Endothelial cell of umbilical vein (primary cell): ENCODE results near the gene HTR7.

ENCODE experiments used
- EZH2 ChIP-seq: IDR thresholded peaks from 2 replicates; pipeline ENCODE4 v1.6.1; 2012; ENCODE audit warnings: borderline replicate concordance, low read depth, mild to moderate bottlenecking, moderate library complexity, low read length, inconsistent platforms; ENCODE audit not compliant: severe bottlenecking
- JUN ChIP-seq: IDR thresholded peaks from 2 replicates; pipeline ENCODE4 v1.6.1; 2011; ENCODE audit warnings: borderline replicate concordance, low read depth; ENCODE audit not compliant: insufficient read length, insufficient read depth
- POLR2A ChIP-seq: IDR thresholded peaks from 2 replicates; pipeline ENCODE4 v1.6.1; 2012; ENCODE audit warnings: low read depth, mild to moderate bottlenecking, control low read depth, low read length
- POLR2AphosphoS5 ChIP-seq: IDR thresholded peaks from 2 replicates; pipeline ENCODE4 v1.6.1; 2012; ENCODE audit warnings: low read depth, mild to moderate bottlenecking, control low read depth, low read length, moderate library complexity; ENCODE audit not compliant: insufficient read depth
- TF ChIP-seq, protein P1 (sequence below), 2 donors: IDR thresholded peaks; 1 replicate in 1 of 2; 2 replicates in 1 of 2; pipeline ENCODE4 v1.5.1; 2011; ENCODE audit warnings: low read length in 2 of 2, mild to moderate bottlenecking in 2 of 2, moderate library complexity in 2 of 2, control low read depth in 1 of 2, inconsistent platforms in 1 of 2, low read depth in 1 of 2; ENCODE audit not compliant: insufficient read depth in 1 of 2; ENCODE audit errors: extremely low read depth in 1 of 2
- TF ChIP-seq, protein P2 (sequence below): IDR thresholded peaks from 2 replicates; pipeline ENCODE4 v1.6.1; 2011; ENCODE audit not compliant: insufficient read depth, insufficient read length

DNA sequence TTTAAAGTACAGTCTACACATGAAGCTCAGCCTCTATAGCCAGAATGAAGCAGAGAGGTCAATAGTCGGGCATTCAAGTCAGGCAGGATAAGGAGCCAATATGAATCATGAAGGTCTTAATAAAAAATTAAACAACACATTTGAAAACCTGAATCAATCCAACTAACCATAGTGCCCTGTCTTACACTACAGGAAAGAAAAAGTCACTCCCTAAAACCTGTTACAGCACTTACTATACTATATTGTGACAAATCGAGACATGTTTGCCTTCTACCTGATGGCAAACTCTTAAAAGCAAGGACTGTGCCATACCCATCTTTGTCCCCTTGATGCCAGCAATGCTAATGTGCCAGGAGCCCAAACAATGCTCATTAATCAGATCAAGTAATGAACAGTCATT, 117.6 kb downstream of the HTR7 start:
- TF ChIP-seq, protein P1, sequence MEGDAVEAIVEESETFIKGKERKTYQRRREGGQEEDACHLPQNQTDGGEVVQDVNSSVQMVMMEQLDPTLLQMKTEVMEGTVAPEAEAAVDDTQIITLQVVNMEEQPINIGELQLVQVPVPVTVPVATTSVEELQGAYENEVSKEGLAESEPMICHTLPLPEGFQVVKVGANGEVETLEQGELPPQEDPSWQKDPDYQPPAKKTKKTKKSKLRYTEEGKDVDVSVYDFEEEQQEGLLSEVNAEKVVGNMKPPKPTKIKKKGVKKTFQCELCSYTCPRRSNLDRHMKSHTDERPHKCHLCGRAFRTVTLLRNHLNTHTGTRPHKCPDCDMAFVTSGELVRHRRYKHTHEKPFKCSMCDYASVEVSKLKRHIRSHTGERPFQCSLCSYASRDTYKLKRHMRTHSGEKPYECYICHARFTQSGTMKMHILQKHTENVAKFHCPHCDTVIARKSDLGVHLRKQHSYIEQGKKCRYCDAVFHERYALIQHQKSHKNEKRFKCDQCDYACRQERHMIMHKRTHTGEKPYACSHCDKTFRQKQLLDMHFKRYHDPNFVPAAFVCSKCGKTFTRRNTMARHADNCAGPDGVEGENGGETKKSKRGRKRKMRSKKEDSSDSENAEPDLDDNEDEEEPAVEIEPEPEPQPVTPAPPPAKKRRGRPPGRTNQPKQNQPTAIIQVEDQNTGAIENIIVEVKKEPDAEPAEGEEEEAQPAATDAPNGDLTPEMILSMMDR (IDR thresholded peaks at IDR 0.05; ENCODE audit: extremely low read depth in 1 of 2, insufficient read depth in 1 of 2, low read depth in 1 of 2, low read length in 2 of 2), result no peak
- no peak for TF ChIP-seq POLR2A
- no peak for TF ChIP-seq EZH2
- TF ChIP-seq JUN, result no peak
- no peak for TF ChIP-seq POLR2AphosphoS5
- TF ChIP-seq, protein P2, sequence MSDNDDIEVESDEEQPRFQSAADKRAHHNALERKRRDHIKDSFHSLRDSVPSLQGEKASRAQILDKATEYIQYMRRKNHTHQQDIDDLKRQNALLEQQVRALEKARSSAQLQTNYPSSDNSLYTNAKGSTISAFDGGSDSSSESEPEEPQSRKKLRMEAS, result no peak
